HEK293 (cell line): ENCODE measurements around the gene HOXD3.

Experiments
- CTCF ChIP-seq: fragments of 450-650 bp; formaldehyde crosslinking; IDR thresholded peaks from 2 replicates; pipeline ENCODE4 v1.5.1; 2016; ENCODE audit warnings: missing biosample characterization, missing genetic modification characterization
- GFI1B ChIP-seq: fragments of 450-650 bp; formaldehyde crosslinking; IDR thresholded peaks from 2 replicates; pipeline ENCODE4 v1.5.1; 2016; ENCODE audit warnings: missing biosample characterization, missing genetic modification characterization
- KLF9 ChIP-seq: fragments of 450-650 bp; formaldehyde crosslinking; IDR thresholded peaks from 2 replicates; pipeline ENCODE4 v1.5.1; 2016; ENCODE audit warnings: missing biosample characterization, missing genetic modification characterization, low read depth
- TCF7L2 ChIP-seq: IDR thresholded peaks from 2 replicates; pipeline ENCODE4 v1.6.1; 2011; ENCODE audit warnings: low read depth, mild to moderate bottlenecking, inconsistent platforms, low read length, moderate library complexity, borderline replicate concordance
- YY1 ChIP-seq: fragments of 450-650 bp; formaldehyde crosslinking; IDR thresholded peaks from 2 replicates; pipeline ENCODE4 v1.5.1; 2018; ENCODE audit warnings: missing biosample characterization, missing genetic modification characterization
- ZNF10 ChIP-seq: fragments of 450-650 bp; formaldehyde crosslinking; IDR thresholded peaks from 2 replicates; pipeline ENCODE4 v1.5.1; 2017; ENCODE audit warnings: missing biosample characterization, missing genetic modification characterization
- ZNF174 ChIP-seq: fragments of 450-650 bp; formaldehyde crosslinking; IDR thresholded peaks from 2 replicates; pipeline ENCODE4 v1.5.0; 2017; ENCODE audit warnings: missing biosample characterization, mild to moderate bottlenecking, missing genetic modification characterization
- ZNF366 ChIP-seq: fragments of 450-650 bp; formaldehyde crosslinking; conservative IDR thresholded peaks from 2 replicates; pipeline ENCODE4 v1.5.1; 2016; ENCODE audit warnings: missing biosample characterization, missing genetic modification characterization
- ZNF37A ChIP-seq: fragments of 450-650 bp; IDR thresholded peaks from 2 replicates; pipeline ENCODE4 v1.5.1; 2018; ENCODE audit warnings: missing biosample characterization, missing genetic modification characterization
- ZNF624 ChIP-seq: fragments of 450-650 bp; formaldehyde crosslinking; IDR thresholded peaks from 2 replicates; pipeline ENCODE4 v1.5.1; 2017; ENCODE audit warnings: missing biosample characterization, missing genetic modification characterization
- ZNF692 ChIP-seq: fragments of 450-650 bp; formaldehyde crosslinking; IDR thresholded peaks from 2 replicates; pipeline ENCODE4 v1.5.1; 2016; ENCODE audit warnings: missing biosample characterization, missing genetic modification characterization
- ZNF747 ChIP-seq: fragments of 450-650 bp; formaldehyde crosslinking; IDR thresholded peaks from 2 replicates; pipeline ENCODE4 v1.5.1; 2016; ENCODE audit warnings: missing biosample characterization, missing genetic modification characterization

GRCh38 chr2:176156807-176157498 is at the start of gene HOXD3:
- TF ChIP-seq CTCF (no peak), ZNF692 (no peak), ZNF37A (tag by site-specific recombination) (no peak), TCF7L2 (no peak), GFI1B (tag by site-specific recombination) (no peak), ZNF624 (no peak), ZNF174 (tag by site-specific recombination) (no peak), ZNF10 (tag by site-specific recombination) (no peak; the same call in 1 of the 2 replicates), ZNF747 (tag by site-specific recombination) (no peak), KLF9 (no peak), ZNF366 (no peak), YY1 (tag by site-specific recombination) (peak; percentile 63; the same call in 1 of the 2 replicates)
